Neural cell (in vitro differentiated cells): Measurements from ENCODE around the gene ADAMTS8. TPM values are rescaled to one million over a fixed set of nuclear protein-coding genes. Genes with fewer than 3 reads are reported as not detected.

Experiments used
- H2AFZ ChIP-seq: fragments of 200-600, 300-800 bp; sonication (generic), shearing (Covaris generic); 2 replicates; pipeline ENCODE4 v1.6.0; 2014; ENCODE audit warnings: low read depth, mild to moderate bottlenecking, antibody characterized with exemption, low read length, moderate library complexity
- H3F3A ChIP-seq: fragments of 200-600 bp; shearing (Covaris generic); 2 replicates; pipeline ENCODE4 v1.6.1; 2016; ENCODE audit warnings: mild to moderate bottlenecking, moderate library complexity, mixed read lengths, antibody characterized with exemption, low read length; ENCODE audit not compliant: insufficient read depth, poor library complexity, severe bottlenecking
- H3K27ac ChIP-seq: fragments of 200-600, 300-800 bp; sonication (generic), shearing (Covaris generic); 2 replicates; pipeline ENCODE4 v1.5.1; 2014; ENCODE audit warnings: mild to moderate bottlenecking, low read length, moderate library complexity
- H3K27me3 ChIP-seq: fragments of 300-800, 200-600 bp; sonication (generic), shearing (Covaris generic); 2 replicates; pipeline ENCODE4 v1.6.0; 2014; ENCODE audit warnings: mild to moderate bottlenecking, low read depth, low read length, moderate library complexity; ENCODE audit not compliant: insufficient read depth
- H3K36me3 ChIP-seq: fragments of 300-800, 200-600 bp; sonication (generic), shearing (Covaris generic); 2 replicates; pipeline ENCODE4 v1.5.1; 2014; ENCODE audit warnings: mild to moderate bottlenecking, antibody characterized with exemption, low read length, moderate library complexity; ENCODE audit not compliant: insufficient read depth
- H3K4me2 ChIP-seq: fragments of 300-800, 200-600 bp; sonication (generic), shearing (Covaris generic); 2 replicates; pipeline ENCODE4 v1.6.0; 2014; ENCODE audit warnings: mild to moderate bottlenecking, low read length
- H3K4me3 ChIP-seq: fragments of 300-800, 200-600 bp; sonication (generic), shearing (Covaris generic); 2 replicates; pipeline ENCODE4 v1.5.1; 2014; ENCODE audit warnings: mild to moderate bottlenecking, low read length, moderate library complexity
- H3K79me2 ChIP-seq: fragments of 200-600 bp; shearing (Covaris generic); replicated peaks from 2 replicates; pipeline ENCODE4 v1.6.0; 2014; ENCODE audit warnings: mild to moderate bottlenecking, low read length, moderate library complexity; ENCODE audit not compliant: insufficient read depth
- H3K9ac ChIP-seq: fragments of 300-800, 200-600 bp; sonication (generic), shearing (Covaris generic); 2 replicates; pipeline ENCODE4 v1.6.1; 2016; ENCODE audit warnings: mild to moderate bottlenecking, low read length, mixed read lengths
- H3K9me2 ChIP-seq: fragments of 200-600 bp; shearing (Covaris generic); 2 replicates; pipeline ENCODE4 v1.6.1; 2016; ENCODE audit warnings: mild to moderate bottlenecking, low read length, mixed read lengths; ENCODE audit not compliant: insufficient read depth
- H3K9me3 ChIP-seq: fragments of 200-600, 300-800 bp; sonication (generic), shearing (Covaris generic); 2 replicates; pipeline ENCODE4 v1.6.1; 2016; ENCODE audit warnings: mild to moderate bottlenecking, mixed run types, low read length, moderate library complexity, mixed read lengths
- H4K20me1 ChIP-seq: fragments of 200-600 bp; shearing (Covaris generic); 2 replicates; pipeline ENCODE4 v1.6.1; 2016; ENCODE audit warnings: mild to moderate bottlenecking, mixed run types; ENCODE audit not compliant: insufficient read depth
- EP300 ChIP-seq: fragments of 450-650 bp; conservative IDR thresholded peaks from 2 replicates; pipeline ENCODE4 v1.6.1; 2014; ENCODE audit warnings: antibody characterized with exemption, mild to moderate bottlenecking, moderate library complexity; ENCODE audit not compliant: poor library complexity, severe bottlenecking
- EZH2 ChIP-seq: fragments of 200-600, 300-800 bp; shearing (Covaris generic), sonication (generic); IDR thresholded peaks from 2 replicates; pipeline ENCODE4 v1.6.1; 2014; ENCODE audit warnings: antibody characterized with exemption, low read length, borderline replicate concordance, mild to moderate bottlenecking; ENCODE audit not compliant: insufficient read depth, poor library complexity, severe bottlenecking
- MXI1 ChIP-seq: fragments of 450-650 bp; conservative IDR thresholded peaks from 2 replicates; pipeline ENCODE4 v1.6.1; 2014; ENCODE audit warnings: antibody characterized with exemption, mild to moderate bottlenecking; ENCODE audit not compliant: poor library complexity, severe bottlenecking
- POLR2AphosphoS5 ChIP-seq: IDR thresholded peaks from 2 replicates; pipeline ENCODE4 v1.6.1; 2012
- RAD21 ChIP-seq: fragments of 450-650 bp; conservative IDR thresholded peaks from 2 replicates; pipeline ENCODE4 v1.6.1; 2014; ENCODE audit warnings: antibody characterized with exemption, mild to moderate bottlenecking, moderate library complexity
- SMC3 ChIP-seq: fragments of 450-650 bp; conservative IDR thresholded peaks from 2 replicates; pipeline ENCODE4 v1.6.1; 2014; ENCODE audit warnings: antibody characterized with exemption, mild to moderate bottlenecking, moderate library complexity; ENCODE audit not compliant: poor library complexity
- TAF1 ChIP-seq: IDR thresholded peaks from 2 replicates; pipeline ENCODE4 v1.6.1; 2012; ENCODE audit warnings: low read depth
- polyA plus RNA-seq: library from polyadenylated mRNA; depleted of rRNA; stranded (reverse); fragments of >200 nt; gene quantifications from 2 replicates; pipeline ENCODE4 v1.2.3, GENCODE V29; 2014
- TF ChIP-seq, protein P1 (sequence below): IDR thresholded peaks from 2 replicates; pipeline ENCODE4 v1.6.1; 2012; ENCODE audit warnings: borderline replicate concordance
- TF ChIP-seq, protein P2 (sequence below): fragments of 450-650 bp; IDR thresholded peaks from 2 replicates; pipeline ENCODE4 v1.5.1; 2014; ENCODE audit warnings: antibody characterized with exemption, mild to moderate bottlenecking, moderate library complexity; ENCODE audit not compliant: poor library complexity, severe bottlenecking

The ADAMTS8 gene
- polyA plus RNA-seq, 1 donor from 2014 or later: 0.94 TPM

GRCh38 chr11:130469181-130469580 lies 40.8 kb upstream of the ADAMTS8 start:
- H3K4me3 ChIP-seq: no peak overlapping the region
- no peaks in the 10 kb centered on the region for H3K79me2 ChIP-seq
- H3F3A ChIP-seq: no peaks in the 10 kb centered on the region
- H3K4me2 ChIP-seq: no peak overlapping the region
- H3K9ac ChIP-seq: no peak overlapping the region
- no peaks in the 10 kb centered on the region for H3K36me3 ChIP-seq
- no peaks in the 10 kb centered on the region for H3K9me2 ChIP-seq
- no peak overlapping the region for H2AFZ ChIP-seq
- TF ChIP-seq EZH2 (no peak), MXI1 (no peak), RAD21 (no peak), POLR2AphosphoS5 (no peak), SMC3 (no peak), EP300 (no peak), TAF1 (no peak)
- TF ChIP-seq, protein P1, sequence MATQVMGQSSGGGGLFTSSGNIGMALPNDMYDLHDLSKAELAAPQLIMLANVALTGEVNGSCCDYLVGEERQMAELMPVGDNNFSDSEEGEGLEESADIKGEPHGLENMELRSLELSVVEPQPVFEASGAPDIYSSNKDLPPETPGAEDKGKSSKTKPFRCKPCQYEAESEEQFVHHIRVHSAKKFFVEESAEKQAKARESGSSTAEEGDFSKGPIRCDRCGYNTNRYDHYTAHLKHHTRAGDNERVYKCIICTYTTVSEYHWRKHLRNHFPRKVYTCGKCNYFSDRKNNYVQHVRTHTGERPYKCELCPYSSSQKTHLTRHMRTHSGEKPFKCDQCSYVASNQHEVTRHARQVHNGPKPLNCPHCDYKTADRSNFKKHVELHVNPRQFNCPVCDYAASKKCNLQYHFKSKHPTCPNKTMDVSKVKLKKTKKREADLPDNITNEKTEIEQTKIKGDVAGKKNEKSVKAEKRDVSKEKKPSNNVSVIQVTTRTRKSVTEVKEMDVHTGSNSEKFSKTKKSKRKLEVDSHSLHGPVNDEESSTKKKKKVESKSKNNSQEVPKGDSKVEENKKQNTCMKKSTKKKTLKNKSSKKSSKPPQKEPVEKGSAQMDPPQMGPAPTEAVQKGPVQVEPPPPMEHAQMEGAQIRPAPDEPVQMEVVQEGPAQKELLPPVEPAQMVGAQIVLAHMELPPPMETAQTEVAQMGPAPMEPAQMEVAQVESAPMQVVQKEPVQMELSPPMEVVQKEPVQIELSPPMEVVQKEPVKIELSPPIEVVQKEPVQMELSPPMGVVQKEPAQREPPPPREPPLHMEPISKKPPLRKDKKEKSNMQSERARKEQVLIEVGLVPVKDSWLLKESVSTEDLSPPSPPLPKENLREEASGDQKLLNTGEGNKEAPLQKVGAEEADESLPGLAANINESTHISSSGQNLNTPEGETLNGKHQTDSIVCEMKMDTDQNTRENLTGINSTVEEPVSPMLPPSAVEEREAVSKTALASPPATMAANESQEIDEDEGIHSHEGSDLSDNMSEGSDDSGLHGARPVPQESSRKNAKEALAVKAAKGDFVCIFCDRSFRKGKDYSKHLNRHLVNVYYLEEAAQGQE: no peak
- TF ChIP-seq, protein P2, sequence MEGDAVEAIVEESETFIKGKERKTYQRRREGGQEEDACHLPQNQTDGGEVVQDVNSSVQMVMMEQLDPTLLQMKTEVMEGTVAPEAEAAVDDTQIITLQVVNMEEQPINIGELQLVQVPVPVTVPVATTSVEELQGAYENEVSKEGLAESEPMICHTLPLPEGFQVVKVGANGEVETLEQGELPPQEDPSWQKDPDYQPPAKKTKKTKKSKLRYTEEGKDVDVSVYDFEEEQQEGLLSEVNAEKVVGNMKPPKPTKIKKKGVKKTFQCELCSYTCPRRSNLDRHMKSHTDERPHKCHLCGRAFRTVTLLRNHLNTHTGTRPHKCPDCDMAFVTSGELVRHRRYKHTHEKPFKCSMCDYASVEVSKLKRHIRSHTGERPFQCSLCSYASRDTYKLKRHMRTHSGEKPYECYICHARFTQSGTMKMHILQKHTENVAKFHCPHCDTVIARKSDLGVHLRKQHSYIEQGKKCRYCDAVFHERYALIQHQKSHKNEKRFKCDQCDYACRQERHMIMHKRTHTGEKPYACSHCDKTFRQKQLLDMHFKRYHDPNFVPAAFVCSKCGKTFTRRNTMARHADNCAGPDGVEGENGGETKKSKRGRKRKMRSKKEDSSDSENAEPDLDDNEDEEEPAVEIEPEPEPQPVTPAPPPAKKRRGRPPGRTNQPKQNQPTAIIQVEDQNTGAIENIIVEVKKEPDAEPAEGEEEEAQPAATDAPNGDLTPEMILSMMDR: no peak
- H3K27ac ChIP-seq: no peak overlapping the region
- H3K27me3 ChIP-seq: no peaks in the 10 kb centered on the region
- H4K20me1 ChIP-seq: no peaks in the 10 kb centered on the region
- no peaks in the 10 kb centered on the region for H3K9me3 ChIP-seq

DNA sequence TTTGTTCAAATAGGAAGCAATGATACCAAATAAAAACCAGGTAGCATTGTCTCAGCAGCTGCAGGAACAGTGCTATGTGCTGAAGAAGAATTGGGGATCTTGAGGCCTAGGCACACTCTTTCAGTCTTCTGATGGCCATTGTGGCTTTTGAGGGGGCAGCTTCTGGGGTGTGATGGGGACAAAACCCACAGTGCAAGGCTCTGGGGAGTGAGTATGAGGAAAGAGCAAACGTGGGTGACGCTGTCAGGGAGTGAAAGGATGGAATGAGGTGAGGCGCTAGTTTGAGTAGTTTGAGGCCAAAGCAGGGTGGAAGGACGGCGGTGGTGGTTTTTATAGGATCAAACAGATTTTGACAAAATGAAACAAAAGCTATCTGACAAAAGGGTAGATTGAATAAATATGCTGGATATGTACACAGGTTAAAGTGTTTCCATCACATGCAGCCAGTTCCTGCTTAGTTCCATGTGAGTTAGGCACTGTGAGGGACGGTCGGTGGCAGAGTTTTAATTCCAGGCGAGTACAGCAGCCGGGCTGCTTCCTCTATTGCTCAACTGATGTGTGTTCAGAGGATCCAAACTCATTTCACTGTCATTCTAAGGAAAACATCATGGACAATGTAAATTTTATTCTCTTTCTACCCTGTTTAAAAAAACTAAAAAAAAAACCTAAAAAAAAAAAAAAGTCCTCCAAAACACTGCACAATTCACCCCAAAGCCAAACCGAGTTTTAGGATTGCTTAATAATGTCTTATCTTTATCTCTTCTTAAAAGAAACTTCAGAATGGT lies 38.9 kb upstream of the ADAMTS8 start:
- no peak overlapping the region for H3K27ac ChIP-seq
- H3K4me2 ChIP-seq: no peak overlapping the region
- H3K9me3 ChIP-seq: no peaks in the 10 kb centered on the region
- TF ChIP-seq, protein P1: no peak
- H3K9ac ChIP-seq: no peak overlapping the region
- H3K9me2 ChIP-seq: no peaks in the 10 kb centered on the region
- H3K4me3 ChIP-seq: no peak overlapping the region
- H4K20me1 ChIP-seq: no peaks in the 10 kb centered on the region
- H3F3A ChIP-seq: no peaks in the 10 kb centered on the region
- H2AFZ ChIP-seq: no peak overlapping the region
- H3K79me2 ChIP-seq: no peaks in the 10 kb centered on the region
- H3K36me3 ChIP-seq: no peaks in the 10 kb centered on the region
- H3K27me3 ChIP-seq: no peaks in the 10 kb centered on the region
